Glutamatergic neuron (in vitro differentiated cells): Measurements from ENCODE around the gene TBX10. TPM values are rescaled to one million over a fixed set of nuclear protein-coding genes. Genes with fewer than 3 reads are reported as not detected.
A peak's percentile ranks its signal among the peaks of the same experiment; 100 is the strongest.
"Not testable (repeated sequence)": the region's sequence is repeated elsewhere in the genome, so short reads cannot be mapped to it uniquely, and the experiment has no call there.

Experiments
- DNase-seq: peaks from one replicate; pipeline ENCODE4 v3.0.0; 2022
- H3K27ac Mint-ChIP-seq: one replicate; pipeline ENCODE4 v1.8.0; 2020; ENCODE audit warnings: mild to moderate bottlenecking, mixed read lengths, inconsistent platforms; ENCODE audit not compliant: unreplicated experiment
- H3K27me3 Mint-ChIP-seq: one replicate; pipeline ENCODE4 v1.8.0; 2020; ENCODE audit warnings: mild to moderate bottlenecking, moderate library complexity, mixed read lengths, inconsistent platforms; ENCODE audit not compliant: unreplicated experiment
- H3K36me3 Mint-ChIP-seq: one replicate; pipeline ENCODE4 v1.8.0; 2020; ENCODE audit warnings: mild to moderate bottlenecking, mixed read lengths, inconsistent platforms; ENCODE audit not compliant: unreplicated experiment
- H3K4me1 Mint-ChIP-seq: one replicate; pipeline ENCODE4 v1.8.0; 2020; ENCODE audit warnings: mild to moderate bottlenecking, low read depth, mixed read lengths, inconsistent platforms; ENCODE audit not compliant: unreplicated experiment
- H3K4me3 Mint-ChIP-seq: one replicate; pipeline ENCODE4 v1.8.0; 2020; ENCODE audit warnings: mild to moderate bottlenecking, mixed read lengths, inconsistent platforms; ENCODE audit not compliant: unreplicated experiment
- H3K9me3 Mint-ChIP-seq: one replicate; pipeline ENCODE4 v1.8.0; 2020; ENCODE audit warnings: mild to moderate bottlenecking, moderate library complexity, mixed read lengths, inconsistent platforms; ENCODE audit not compliant: unreplicated experiment
- total RNA-seq: library from RNA; stranded (reverse); fragmentation: NEBNext Ultra II Directional; extraction: Animal tissue kit (Norgen Biotek cat#: 25700); gene quantifications from one replicate; pipeline ENCODE4 v1.2.1, GENCODE V29; 2021; ENCODE audit not compliant: unreplicated experiment
- TF ChIP-seq, protein P1 (sequence below): fragments of 200-600 bp; sonication (generic); IDR thresholded peaks from one replicate; pipeline ENCODE4 v1.5.0; 2021; ENCODE audit not compliant: partially characterized antibody, unreplicated experiment

Gene TBX10
- total RNA-seq, 1 donor from 2014 or later = not detected

DNA sequence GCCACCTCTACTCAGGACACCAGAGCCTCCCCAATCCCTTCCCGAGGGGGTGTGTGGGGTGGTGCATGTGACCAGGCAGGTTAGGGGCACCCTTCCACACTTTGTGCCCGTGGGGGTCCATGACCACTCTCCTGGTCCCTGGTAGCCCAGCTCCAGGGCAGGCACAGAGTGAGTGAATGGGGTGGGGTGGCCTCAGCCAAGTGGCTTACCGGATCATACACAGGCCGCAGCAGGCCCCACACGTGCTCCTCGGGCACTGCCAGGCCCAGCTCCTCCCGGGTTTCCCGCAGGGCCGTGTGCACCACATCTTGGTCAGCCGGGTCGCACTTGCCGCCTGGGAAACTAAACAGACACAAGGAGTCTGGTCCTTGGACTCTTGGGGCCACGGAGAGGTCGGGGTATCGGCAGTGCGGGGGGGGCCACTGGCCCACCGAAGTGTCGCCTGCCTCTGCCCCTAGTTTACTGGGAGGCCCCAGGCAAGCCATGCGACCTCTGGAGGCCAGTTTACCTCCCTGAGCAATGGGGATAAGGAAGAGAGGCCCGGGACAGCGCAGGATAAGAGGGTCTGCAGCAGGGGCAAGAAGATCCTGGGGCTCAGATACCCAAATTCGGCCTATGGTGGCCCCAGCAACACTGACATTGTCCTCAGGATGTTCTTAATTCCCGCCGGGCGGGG is 10.7 kb downstream of the TBX10 start:
- H3K27ac Mint-ChIP-seq = no peak overlapping the region
- peaks cover 2% of the 10 kb centered on the region for H3K9me3 Mint-ChIP-seq
- H3K36me3 Mint-ChIP-seq = no peaks in the 10 kb centered on the region
- H3K27me3 Mint-ChIP-seq = peaks cover 3% of the 10 kb centered on the region
- H3K4me1 Mint-ChIP-seq = peaks cover 2% of the 10 kb centered on the region
- TF ChIP-seq, protein P1, sequence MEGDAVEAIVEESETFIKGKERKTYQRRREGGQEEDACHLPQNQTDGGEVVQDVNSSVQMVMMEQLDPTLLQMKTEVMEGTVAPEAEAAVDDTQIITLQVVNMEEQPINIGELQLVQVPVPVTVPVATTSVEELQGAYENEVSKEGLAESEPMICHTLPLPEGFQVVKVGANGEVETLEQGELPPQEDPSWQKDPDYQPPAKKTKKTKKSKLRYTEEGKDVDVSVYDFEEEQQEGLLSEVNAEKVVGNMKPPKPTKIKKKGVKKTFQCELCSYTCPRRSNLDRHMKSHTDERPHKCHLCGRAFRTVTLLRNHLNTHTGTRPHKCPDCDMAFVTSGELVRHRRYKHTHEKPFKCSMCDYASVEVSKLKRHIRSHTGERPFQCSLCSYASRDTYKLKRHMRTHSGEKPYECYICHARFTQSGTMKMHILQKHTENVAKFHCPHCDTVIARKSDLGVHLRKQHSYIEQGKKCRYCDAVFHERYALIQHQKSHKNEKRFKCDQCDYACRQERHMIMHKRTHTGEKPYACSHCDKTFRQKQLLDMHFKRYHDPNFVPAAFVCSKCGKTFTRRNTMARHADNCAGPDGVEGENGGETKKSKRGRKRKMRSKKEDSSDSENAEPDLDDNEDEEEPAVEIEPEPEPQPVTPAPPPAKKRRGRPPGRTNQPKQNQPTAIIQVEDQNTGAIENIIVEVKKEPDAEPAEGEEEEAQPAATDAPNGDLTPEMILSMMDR = no peak
- H3K4me3 Mint-ChIP-seq = peak overlapping the region; percentile 69
- DNase-seq = no peak

DNA sequence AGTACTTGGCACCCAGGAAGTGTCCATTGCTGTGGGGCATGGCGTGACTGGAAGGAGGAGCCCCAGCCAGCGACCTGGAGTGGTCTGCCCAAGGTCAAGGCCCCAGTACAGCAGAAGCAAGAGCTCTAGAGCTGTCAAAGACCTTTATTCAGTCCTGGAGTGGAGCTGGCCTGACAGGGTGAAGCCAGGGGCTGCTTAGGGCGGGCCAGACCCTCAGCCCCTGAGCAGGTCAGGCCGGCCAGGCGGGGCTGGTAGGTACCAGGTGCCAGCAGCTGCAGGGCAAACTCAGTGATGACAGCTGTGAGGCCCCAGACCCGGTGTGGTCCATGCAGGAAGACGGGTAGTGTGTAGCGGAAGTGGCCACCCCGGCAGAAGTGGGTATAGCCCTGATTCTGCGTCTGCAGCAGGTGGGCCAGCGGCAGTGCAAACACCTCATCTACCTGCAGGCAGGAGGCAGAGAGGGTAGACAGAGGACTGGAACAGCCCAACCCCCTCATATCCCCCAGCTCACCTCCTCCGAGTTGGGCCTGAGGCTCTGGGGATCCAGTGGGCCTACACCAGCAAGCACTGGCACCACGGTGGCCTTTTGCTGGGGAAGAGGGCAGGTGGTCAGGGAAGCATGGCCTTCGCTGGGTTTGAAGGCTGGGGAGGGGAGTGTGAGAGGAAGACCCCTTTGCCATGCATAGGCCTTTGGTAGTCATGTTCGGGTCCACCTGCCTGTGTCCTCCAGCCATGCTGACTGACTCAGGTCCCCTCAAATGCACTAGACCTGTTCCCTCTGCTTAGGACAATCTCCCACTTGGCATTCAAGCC is 11.5 kb downstream of the TBX10 start:
- Mint-ChIP-seq H3K27me3 (peaks cover 3% of the 10 kb centered on the region), H3K4me1 (peaks cover 2% of the 10 kb centered on the region), H3K4me3 (no peak overlapping the region), H3K36me3 (no peaks in the 10 kb centered on the region), H3K9me3 (peaks cover 2% of the 10 kb centered on the region), H3K27ac (no peak overlapping the region)
- DNase-seq = no peak
- TF ChIP-seq, protein P1 = no peak

DNA sequence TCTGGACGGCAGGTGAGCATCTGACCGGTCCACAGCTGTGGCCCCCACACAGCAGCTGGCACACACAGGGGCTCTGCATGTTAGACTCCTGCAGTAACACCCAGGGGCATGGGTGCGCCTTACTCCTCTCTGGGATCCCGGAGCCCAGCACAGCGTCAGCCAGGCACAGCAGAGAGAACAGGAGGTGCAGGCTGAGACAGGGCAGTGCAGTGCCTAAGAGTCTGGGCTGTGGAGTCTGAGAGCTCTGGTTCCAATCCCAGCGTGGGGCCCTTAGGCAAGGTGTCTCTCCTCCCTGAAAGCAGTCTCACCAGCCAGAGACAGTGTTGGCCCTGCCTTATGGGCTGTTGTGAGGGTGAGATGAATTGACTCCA is 12.1 kb downstream of the TBX10 start:
- H3K4me1 Mint-ChIP-seq = peaks cover 2% of the 10 kb centered on the region
- H3K9me3 Mint-ChIP-seq = peaks cover 2% of the 10 kb centered on the region
- no peak overlapping the region for H3K27ac Mint-ChIP-seq
- TF ChIP-seq, protein P1 = no peak
- H3K4me3 Mint-ChIP-seq = no peak overlapping the region
- no peak for DNase-seq
- peaks cover 3% of the 10 kb centered on the region for H3K27me3 Mint-ChIP-seq
- H3K36me3 Mint-ChIP-seq = no peaks in the 10 kb centered on the region

DNA sequence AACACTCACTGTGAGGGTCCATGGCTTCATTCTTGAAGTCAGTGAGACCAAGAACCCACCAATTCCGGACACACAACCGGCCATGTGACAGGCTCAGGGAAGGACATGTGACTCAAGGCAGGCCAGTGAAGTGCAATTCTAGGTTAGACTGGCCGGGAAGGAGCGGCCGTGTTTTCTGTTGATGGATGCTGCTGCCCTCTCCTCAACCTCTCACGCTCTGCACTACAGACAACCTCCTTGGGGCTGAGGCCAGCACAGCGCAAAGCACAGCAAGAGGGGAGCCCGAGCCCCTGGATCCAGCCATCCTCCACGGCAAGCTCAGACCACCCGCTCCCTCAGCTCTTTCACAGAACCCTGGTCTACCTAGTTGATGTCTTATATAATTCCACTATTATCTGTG is 12.6 kb downstream of the TBX10 start:
- no peak for DNase-seq

DNA sequence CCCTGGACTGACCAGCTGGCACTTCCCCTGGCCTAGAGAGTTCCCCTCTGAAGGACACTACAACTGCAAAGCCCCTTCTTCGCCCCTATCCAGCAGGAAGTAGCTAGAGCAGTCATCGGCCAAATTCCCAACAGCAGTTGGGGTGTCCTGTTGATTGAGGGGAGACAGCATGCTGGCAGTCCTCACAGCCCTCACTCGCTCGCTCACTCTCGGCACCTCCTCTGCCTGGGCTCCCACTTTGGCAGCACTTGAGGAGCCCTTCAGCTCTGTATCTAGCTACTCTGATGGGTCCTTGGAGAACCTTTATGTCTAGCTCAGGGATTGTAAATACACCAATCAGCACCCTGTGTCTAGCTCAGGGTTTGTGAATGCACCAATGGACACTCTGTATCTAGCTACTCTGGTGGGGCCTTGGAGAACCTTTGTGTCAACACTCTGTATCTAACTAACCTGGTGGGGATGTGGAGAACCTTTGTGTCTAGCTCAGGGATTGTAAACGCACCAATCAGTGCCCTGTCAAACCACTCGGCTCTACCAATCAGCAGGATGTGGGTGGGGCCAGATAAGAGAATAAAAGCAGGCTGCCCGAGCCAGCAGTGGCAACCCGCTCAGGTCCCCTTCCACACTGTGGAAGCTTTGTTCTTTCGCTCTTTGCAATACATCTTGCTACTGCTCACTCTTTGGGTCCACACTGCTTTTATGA is 13.3 kb downstream of the TBX10 start:
- not testable (repeated sequence) for H3K27me3 Mint-ChIP-seq, H3K9me3 Mint-ChIP-seq, H3K4me3 Mint-ChIP-seq, H3K4me1 Mint-ChIP-seq, H3K36me3 Mint-ChIP-seq, DNase-seq
- peak overlapping the region; percentile 62 for H3K27ac Mint-ChIP-seq

More for the DNA sequence above, 12.6 kb downstream of the TBX10 start:
- TF ChIP-seq, protein P1 = no peak
- H3K27me3 Mint-ChIP-seq = peaks cover 3% of the 10 kb centered on the region
- no peaks in the 10 kb centered on the region for H3K36me3 Mint-ChIP-seq
- H3K27ac Mint-ChIP-seq = no peak overlapping the region
- H3K9me3 Mint-ChIP-seq = peaks cover 2% of the 10 kb centered on the region
- H3K4me1 Mint-ChIP-seq = peaks cover 2% of the 10 kb centered on the region
- H3K4me3 Mint-ChIP-seq = no peak overlapping the region

DNA sequence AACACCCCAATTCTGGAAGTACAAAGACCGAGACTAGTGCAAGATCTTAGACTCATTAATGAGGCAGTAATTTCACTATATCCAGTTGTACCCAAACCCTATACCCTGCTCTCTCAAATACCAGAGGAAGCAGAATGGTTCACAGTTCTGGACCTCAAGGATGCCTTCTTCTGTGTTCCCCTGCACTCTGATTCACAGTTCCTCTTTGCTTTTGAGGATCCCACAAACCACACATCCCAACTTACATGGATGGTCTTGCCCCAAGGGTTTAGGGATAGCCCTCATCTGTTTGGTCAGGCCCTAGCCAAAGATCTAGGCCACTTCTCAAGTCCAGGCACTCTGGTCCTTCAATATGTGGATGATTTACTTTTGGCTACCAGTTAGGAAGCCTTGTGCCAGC is 15.8 kb downstream of the TBX10 start:
- peaks cover 10% of the 10 kb centered on the region for H3K27me3 Mint-ChIP-seq
- not testable (repeated sequence) for DNase-seq, H3K4me1 Mint-ChIP-seq, H3K27ac Mint-ChIP-seq, H3K4me3 Mint-ChIP-seq, H3K36me3 Mint-ChIP-seq, H3K9me3 Mint-ChIP-seq

DNA sequence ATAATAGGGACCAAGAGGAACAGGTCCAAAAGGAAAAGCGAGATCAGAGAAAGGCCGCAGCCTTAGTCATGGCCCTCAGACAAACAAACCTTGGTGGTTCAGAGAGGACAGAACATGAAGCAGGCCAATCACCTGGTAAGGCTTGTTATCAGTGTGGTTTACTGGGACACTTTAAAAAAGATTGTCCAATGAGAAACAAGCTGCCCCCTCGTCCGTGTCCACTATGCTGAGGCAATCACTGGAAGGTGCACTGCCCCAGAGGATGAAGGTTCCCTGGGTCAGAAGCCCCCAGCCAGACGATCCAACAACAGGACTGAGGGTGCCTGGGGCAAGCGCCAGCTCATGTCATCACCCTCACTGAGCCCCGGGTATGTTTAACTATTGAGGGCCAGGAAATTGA is 16.7 kb downstream of the TBX10 start:
- H3K27ac Mint-ChIP-seq, H3K4me1 Mint-ChIP-seq, H3K36me3 Mint-ChIP-seq, DNase-seq, H3K9me3 Mint-ChIP-seq, H3K4me3 Mint-ChIP-seq: not testable (repeated sequence)
- peaks cover 10% of the 10 kb centered on the region for H3K27me3 Mint-ChIP-seq

DNA sequence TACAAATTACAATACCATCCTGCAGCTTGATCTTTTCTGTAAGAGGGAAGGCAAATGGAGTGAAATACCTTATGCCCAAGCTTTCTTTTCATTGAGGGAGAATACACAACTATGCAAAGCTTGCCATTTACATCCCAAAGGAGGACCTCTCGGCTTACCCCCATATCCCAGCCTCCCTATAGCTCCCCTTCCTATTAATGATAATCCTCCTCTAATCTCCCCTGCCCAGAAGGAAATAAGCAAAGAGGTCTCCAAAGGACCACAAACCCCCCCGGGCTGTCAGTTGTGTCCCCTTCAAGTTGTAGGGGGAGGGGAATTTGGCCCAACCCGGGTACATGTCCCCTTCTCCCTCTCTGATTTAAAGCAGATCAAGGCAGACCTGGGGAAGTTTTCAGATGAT is 17.6 kb downstream of the TBX10 start:
- not testable (repeated sequence) for H3K4me3 Mint-ChIP-seq, H3K27ac Mint-ChIP-seq, DNase-seq, H3K9me3 Mint-ChIP-seq, H3K4me1 Mint-ChIP-seq, H3K36me3 Mint-ChIP-seq
- H3K27me3 Mint-ChIP-seq = peaks cover 15% of the 10 kb centered on the region
